GM19467 (cell line): ENCODE results near the gene TSPYL4.
"Not testable (repeated sequence)": the region's sequence is repeated elsewhere in the genome, so short reads cannot be mapped to it uniquely, and the experiment has no call there.

Experiments
- ATAC-seq: cut with Tn5 transposase; IDR thresholded peaks from one replicate; pipeline ENCODE4 v1.9.1; 2021; ENCODE audit warnings: mild to moderate bottlenecking, moderate library complexity; ENCODE audit not compliant: unreplicated experiment

Gene TSPYL4

GRCh38 chr6:116253505-116254296 lies at the start of gene TSPYL4:
Gene TSPYL4, minus strand, starts transcription at chr6:116254075. Its CDS starts 67 bp downstream, at chr6:116254008.
- ATAC-seq = peak; percentile 100

- ATAC-seq = no peak
Measured at GRCh38 chr6:116301104-116301503, 47.2 kb upstream of the TSPYL4 start.

DNA sequence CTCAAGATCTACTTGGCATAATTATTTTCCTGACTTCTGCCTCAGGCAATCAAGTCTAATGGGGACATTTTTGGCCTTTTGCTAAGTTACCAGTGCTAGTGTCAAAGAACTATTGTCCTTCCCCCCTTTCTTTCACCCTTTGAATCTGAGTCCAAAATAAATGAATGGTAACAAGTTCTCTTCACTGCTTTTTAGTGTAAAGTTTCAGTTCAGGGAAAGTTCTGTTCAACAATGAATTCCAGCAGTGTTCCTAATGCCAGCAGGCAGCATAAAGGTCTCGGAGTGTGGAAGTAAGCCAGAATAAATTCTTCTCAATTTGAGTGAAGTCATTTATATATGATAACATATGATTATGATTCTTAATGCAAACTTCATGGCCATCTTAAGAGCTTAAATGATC lies 46.7 kb upstream of the TSPYL4 start:
- ATAC-seq = no peak

DNA sequence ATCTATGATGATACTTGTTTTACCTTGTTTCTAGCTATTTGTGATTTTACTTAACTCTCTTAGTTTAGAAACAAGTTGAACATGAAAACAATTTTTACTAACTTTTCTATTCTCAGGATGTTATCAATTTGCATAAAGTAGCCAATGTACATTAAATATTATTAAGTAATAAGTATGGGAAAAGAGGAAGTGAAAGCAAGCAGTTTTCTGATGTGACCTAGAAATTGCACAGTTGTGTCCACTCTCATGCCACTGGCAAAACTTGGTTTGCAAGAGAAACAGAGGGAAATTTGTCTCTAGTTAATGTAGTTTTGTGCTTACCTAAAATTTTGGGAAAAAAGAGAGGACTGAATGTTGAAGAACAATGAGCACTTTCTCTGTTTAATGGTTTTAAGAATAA lies 45.1 kb upstream of the TSPYL4 start:
- ATAC-seq = peak; percentile 81

DNA sequence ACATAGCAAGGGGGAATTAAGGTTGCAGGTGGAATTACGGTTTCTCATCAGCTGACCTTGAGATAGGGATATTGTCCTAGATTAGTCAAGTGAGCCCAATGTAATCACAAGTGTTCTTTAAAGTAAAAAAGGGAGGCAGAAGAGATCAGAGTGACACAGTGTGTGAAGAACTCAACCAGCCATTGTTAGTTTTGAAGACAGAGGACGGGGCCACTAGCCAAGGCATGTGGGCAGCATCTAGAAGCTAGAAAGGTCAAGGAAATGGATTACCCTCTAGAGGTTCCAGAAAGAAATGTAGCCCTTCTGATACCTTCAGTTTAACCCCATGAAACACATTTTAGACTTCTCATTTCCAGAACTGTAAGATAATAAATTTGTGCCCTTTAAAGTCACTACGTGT lies 44.4 kb upstream of the TSPYL4 start:
- ATAC-seq = no peak

GRCh38 chr6:116292553-116292952 lies 38.7 kb upstream of the TSPYL4 start:
- ATAC-seq = no peak

- no peak for ATAC-seq
Measured at GRCh38 chr6:116291701-116292396, 38.0 kb upstream of the TSPYL4 start.

- ATAC-seq = no peak
Measured at GRCh38 chr6:116290799-116291198, 36.9 kb upstream of the TSPYL4 start.

GRCh38 chr6:116289876-116290275 lies 36.0 kb upstream of the TSPYL4 start:
- no peak for ATAC-seq

DNA sequence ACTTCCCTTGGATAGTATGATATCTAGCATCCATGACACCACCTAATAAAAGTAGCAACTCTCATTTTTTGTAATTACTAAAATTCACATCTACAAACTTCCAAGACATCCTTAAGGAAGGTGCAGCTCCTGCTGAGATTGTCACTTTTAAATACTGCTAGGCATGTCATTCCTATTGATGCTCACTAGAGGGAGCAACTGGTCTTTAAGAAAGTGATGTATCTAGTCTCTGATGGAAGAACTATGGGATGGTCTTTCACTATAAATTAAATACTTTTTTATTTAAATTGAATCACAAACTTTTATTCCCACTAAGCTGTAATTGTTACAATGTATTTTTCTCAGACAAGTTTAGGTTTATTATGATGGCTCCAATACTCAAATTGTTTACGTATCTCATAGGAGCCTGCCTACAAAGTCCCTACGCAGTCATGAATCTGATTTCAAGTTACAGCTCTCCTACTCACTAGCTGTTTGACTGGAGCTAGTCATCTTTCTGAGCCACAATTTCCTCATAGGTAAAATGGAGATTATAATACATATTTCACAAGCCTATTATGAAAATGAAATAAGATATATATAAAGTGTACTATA lies 33.9 kb upstream of the TSPYL4 start:
- ATAC-seq = no peak

- ATAC-seq = no peak
Measured at GRCh38 chr6:116286773-116287358, 33.0 kb upstream of the TSPYL4 start.

GRCh38 chr6:116284984-116285383 lies 31.1 kb upstream of the TSPYL4 start:
- not testable (repeated sequence) for ATAC-seq

DNA sequence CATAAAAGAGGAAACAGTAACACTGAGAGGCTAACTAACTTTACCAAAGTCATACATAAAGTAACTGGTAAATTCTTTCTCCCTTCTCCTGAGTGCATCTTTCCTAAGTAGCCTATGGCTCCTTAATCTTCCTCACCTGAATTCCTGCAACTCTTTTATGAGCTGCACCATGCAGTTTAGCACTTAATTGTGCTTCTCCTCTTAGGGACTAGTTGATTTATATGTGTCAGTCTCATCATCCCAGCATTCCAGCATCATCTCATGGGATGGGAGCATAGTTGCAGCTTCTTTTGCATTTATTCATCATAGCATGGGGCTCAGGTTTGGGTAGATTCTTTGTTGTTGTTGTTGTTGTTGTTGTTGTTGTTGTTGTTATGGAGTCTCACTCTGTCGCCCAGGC lies 29.3 kb upstream of the TSPYL4 start:
- ATAC-seq = no peak

DNA sequence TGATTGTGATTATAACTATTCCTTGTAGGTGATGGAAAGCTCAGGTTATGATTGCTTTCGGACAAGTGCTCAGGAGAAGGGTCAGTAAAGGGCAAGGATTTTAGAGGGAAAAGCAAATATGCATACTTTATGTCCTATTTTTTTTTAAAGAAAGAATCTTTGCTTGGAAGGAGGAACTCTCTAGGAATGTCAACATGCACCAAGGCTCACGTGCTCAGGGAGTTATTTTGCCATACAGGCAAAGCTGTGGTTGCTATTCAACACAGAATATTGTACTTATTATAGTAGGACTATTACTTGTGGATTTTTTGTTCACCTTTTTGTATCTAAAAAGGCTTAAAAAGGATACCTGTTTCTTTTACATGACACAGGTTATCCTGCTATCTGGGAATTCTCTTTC lies 28.8 kb upstream of the TSPYL4 start:
- ATAC-seq = no peak

DNA sequence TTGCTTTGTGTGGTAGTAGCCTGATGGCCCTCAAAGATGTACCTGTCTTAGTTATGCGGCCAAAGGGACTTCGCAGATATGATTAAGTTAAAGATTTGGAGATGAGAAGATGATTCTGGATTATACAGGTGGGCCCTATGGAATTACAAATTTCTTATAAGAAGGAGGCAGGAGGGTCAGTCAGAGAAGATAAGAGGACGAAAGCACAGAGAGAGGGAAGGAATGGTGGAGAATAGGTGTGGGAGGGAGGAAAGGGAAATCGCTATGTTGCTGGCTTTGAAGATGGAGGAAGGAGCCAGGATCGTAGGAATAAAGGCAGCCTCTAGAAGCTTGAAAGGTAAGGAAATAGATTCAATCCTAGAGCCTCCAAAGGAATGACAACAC lies 27.1 kb upstream of the TSPYL4 start:
- no peak for ATAC-seq

DNA sequence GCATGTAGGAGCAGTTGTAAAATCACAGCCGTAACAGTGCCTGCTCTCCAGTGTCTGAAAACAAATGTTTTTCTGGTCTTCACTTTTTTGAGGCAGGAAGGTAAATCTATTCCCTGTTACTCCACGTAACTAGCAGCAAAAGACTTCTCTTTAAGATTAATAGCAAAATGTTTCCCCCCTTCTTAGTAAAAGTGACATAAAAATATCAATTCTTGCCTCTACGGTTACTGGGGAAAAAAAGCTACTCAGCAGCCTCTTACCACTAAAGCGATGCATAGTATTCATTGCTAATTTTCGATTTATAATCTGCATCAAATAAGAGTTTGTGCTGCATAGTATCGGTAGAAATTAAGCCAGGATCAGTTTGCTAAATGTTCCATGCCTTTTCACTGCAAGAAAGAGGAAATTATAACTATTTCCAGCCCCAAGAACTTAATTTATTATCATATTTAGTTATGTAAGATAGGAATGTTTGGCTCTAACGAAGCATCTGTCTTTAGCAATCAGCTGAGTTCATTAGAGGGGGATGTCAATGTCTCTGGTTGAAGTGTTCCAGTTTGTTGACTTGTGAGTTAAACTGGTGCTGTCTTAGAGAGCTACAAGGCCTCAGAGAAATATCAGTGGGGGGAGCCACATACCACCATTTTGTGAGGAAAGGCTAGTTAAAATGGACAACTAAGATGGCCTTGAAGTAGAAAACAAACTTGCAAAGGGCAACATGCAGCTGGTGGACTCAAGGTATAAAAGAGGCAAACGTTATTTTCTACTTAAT lies 26.5 kb upstream of the TSPYL4 start:
- no peak for ATAC-seq

DNA sequence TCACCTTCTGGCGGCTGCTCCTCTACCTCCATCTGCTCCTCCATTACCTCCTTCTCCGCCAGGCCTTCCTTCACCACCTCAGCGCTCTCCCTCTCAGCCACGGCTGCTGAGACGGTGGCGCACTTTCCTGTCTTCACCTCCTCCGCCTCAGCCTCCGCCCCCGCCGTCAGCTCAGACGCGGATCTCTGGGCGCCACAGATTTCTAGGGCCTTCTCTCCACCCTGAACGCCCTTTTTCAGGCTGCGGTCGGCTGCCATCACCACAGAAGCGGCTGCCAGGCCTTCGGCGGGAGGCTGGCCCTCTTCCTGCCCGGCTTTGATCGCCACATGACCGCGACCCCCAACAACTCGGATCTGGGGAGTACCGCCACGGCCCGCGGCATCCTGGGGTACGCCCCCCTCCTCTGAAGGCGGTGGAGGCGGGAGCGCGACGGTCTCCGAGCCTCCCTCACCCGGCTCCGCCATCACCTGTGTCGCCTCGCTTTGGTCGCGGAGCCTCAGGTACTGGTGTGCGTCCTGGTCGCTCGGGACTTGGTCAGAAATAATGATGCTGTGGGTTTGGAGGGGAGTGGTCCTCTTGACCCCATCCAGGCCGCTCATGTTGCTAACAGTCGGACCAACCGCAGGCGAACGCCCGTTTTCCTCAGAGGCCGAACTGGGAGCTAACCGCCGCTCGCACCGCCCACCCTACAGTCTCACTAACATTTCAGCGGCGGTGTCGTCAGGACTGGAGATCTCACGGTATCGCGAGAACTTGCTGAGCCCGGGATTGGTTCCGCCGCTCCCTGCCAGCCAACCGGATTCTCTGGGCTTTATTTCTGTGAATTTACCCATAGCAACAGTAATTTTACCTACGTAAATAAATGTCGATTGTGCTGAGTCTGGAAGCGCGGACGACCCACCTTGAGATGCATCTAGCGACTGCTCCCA lies 25.6 kb upstream of the TSPYL4 start, which contains the start of gene TSPYL1:
TSS of gene TSPYL1 (minus strand) at position 699 of the 929 bp plus-strand sequence. CDS start at position 599, 100 bp downstream.
- peak; percentile 95 for ATAC-seq

- ATAC-seq = no peak
Measured at GRCh38 chr6:116278854-116279231, 25.0 kb upstream of the TSPYL4 start.

GRCh38 chr6:116278481-116278829 lies 24.6 kb upstream of the TSPYL4 start:
- ATAC-seq = no peak

GRCh38 chr6:116277124-116277523 lies 23.2 kb upstream of the TSPYL4 start:
- no peak for ATAC-seq
